ENCODE results near the gene TTC23.
"Not testable (repeated sequence)": the region's sequence is repeated elsewhere in the genome, so short reads cannot be mapped to it uniquely, and the experiment has no call there.

The TTC23 gene

GRCh38 chr15:99248000-99248715, 1.2 kb downstream of the TTC23 start:
- no peak for DNase-seq

- no peak for DNase-seq
Measured at GRCh38 chr15:99247062-99247461, 2.3 kb downstream of the TTC23 start.

- DNase-seq: no peak
Measured at GRCh38 chr15:99244306-99244705, 5.1 kb downstream of the TTC23 start.

GRCh38 chr15:99241752-99242151, 7.6 kb downstream of the TTC23 start:
- DNase-seq: no peak

- no peak for DNase-seq
Measured at GRCh38 chr15:99239545-99240198, 9.7 kb downstream of the TTC23 start.

GRCh38 chr15:99238849-99239248, 10.5 kb downstream of the TTC23 start:
- DNase-seq: no peak

GRCh38 chr15:99234160-99234559, 15.2 kb downstream of the TTC23 start:
- not testable (repeated sequence) for DNase-seq

- DNase-seq: no peak
Measured at GRCh38 chr15:99232740-99233139, 16.6 kb downstream of the TTC23 start.

- no peak for DNase-seq
Measured at GRCh38 chr15:99230867-99231266, 18.5 kb downstream of the TTC23 start.

- no peak for DNase-seq
Measured at GRCh38 chr15:99228120-99228770, 21.1 kb downstream of the TTC23 start.

- DNase-seq: no peak
Measured at GRCh38 chr15:99226802-99227201, 22.6 kb downstream of the TTC23 start.

- no peak for DNase-seq
Measured at GRCh38 chr15:99224372-99225214, 24.8 kb downstream of the TTC23 start.

GRCh38 chr15:99213187-99213811, 36.1 kb downstream of the TTC23 start:
- peak in 1 of 2 experiments; percentile 24 for DNase-seq

GRCh38 chr15:99212406-99212805, 37.0 kb downstream of the TTC23 start:
- no peak for DNase-seq

- no peak for DNase-seq
Measured at GRCh38 chr15:99211926-99212325, 37.5 kb downstream of the TTC23 start.

- DNase-seq: no peak
Measured at GRCh38 chr15:99210334-99210733, 39.0 kb downstream of the TTC23 start.

- DNase-seq: no peak
Measured at GRCh38 chr15:99209326-99209725, 40.1 kb downstream of the TTC23 start.

- DNase-seq: no peak
Measured at GRCh38 chr15:99207672-99208071, 41.7 kb downstream of the TTC23 start.

GRCh38 chr15:99202176-99202552, 47.2 kb downstream of the TTC23 start:
- no peak for DNase-seq

- no peak for DNase-seq
Measured at GRCh38 chr15:99201408-99202175, 47.8 kb downstream of the TTC23 start.

- no peak for DNase-seq
Measured at GRCh38 chr15:99197856-99198255, 51.5 kb downstream of the TTC23 start.

GRCh38 chr15:99192181-99192580, 57.2 kb downstream of the TTC23 start:
- not testable (repeated sequence) for DNase-seq

Measured in NCI-H1930 (cell line).